ENCODE measurements around the gene ANAPC15.

The ANAPC15 gene

DNA sequence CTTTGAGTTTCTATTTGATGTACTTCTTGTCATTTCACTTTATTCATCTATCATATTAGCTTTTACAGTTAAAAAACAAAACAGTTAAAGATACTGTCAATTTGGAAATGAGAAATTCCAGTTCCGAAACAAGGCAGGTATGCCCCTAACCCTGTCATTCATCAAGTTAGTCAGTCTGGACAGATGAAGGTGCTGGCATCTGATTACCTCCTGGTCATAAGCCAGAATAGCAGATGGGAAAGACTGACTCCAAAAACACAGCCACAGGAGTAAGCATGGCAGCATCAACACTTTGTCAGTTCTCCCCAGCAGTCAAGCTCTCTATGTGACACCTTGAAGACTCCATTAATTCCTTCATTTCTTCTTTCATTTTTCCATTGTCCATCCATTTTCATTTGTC lies 27.5 kb downstream of the ANAPC15 start:
- no peak for DNase-seq

DNA sequence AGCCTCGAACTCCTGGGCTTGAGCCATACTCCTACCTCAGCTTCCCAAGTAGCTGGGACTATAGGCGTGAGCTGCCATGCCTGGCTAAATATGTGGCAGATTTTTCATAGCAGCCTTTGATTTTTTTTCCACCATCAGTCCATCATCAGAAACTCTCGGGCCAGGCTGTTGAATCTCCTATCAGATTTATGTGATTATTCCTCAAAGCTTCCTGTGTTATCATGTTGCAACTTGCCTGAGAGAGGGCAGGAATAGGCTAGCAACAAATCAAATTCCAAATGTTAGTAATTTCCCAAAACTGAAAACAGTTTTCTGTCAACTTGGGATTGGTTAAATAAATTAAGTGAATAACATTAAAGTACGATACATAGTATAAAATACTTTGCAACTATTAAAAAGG lies 28.4 kb downstream of the ANAPC15 start:
- no peak for DNase-seq

DNA sequence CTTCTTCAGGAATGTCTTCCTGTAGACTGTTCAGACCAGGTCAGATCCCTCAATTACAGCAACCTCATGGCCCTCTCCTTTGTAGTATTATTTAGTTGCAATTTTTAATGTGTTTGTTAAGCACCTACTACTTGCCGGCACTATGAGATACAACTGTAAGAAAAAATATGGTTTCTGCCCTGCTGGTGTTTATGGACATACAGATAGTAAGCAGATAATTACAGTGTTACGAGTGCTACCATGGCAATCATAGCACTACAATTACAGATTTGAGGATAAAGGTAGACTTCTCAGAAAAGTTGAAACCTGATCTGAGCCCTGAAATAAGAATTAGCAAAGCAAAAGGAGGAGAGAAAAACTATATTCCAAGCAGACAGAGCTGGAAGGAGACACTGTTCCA lies 29.1 kb downstream of the ANAPC15 start:
- DNase-seq: no peak

DNA sequence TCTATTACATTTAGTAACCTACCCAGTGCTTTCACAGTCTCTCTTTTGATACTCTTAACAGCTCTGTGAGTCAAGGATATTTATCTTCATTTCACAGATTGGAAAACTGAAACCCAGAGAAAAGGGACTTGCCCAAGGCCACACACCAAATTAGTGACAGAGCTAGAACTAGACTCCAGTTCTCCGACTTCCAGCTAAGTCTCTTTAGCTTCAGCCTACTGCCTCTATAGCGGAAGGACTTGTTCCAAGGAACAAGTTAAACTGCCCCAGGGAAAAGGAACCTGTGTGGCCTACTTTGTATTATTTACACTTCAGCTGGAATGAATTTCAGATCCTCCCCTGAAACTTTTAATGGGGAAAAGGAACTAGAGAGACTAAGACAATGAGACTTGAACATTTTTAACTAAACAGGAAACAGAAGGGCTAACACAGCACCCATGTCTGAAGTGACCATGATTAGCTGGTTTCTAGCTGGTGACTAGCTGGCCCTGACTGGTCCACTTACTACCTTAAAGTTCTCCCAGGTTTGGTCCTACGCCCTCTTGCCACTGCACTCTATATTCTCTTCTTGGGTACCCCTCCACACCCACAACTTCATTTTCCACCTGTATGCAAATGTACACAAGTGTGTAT lies 30.6 kb downstream of the ANAPC15 start:
- DNase-seq: no peak

DNA sequence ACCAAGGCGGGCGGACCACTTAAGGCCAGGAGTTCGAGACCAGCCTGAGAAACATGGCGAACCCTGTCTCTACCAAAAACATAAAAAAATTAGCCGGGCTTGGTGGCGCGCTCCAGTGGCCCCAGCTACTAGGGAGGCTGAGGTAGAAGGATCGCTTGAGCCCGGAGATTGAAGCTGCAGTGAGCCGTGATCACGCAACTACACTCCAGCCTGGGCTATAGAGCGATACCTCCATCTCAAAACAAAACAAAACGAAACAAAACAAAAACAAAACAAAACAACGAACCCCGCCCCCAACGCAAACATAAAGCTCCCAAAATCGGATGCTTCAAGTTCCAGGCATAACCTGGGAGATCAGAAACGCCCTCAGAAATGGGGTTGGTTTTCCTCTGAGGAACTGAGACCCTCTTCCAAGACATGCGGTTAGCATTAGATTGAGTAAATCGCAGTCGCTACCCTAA lies 31.3 kb downstream of the ANAPC15 start:
- DNase-seq: no peak

DNA sequence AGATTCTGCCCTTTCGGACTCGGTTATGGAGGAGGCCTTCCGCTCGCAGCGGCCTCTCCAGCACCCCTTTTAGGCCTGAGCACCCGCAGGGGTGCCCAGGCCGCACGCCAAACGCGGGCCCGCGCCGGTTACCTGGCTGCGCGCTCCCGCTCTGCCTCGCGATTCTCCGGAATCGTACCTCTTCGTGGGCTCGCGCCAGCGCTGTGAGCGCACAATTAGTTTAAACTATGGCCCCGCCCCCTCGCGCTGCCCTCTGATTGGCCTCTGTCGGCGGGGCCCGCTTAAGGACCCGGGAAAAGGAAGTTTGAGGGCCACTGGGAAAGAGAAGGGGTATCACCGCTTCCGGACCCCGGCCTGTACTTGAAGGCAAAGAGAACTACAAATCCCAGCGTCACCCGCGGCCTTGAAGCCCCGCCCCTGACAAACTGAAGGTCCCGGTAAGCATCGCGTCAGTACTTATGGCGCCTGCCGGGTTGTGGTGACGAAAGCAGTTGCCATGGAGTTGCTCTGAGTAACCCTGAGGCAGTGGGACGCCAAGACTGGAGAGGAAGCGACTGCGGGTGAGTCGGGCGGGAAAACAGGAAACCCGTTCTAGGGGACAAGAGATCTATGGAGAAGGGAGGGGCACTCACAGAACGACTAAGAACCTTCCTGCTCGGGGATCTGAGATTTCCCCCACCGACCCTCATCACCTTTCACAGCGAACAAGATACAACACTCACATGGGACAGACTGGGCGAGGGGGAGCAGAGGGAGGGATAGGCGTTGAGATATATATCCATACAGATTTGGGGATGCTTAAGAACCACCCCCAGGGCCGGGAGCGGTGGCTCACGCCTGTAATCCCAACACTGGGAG lies 31.9 kb downstream of the ANAPC15 start, which contains the start of the genes LRRC51 and NUMA1:
LRRC51 (plus strand) TSS at position 525 of the 858 bp plus-strand sequence. CDS start 8,234 bp downstream, outside the sequence.
NUMA1 (minus strand) TSS at position 217 of the 858 bp plus-strand sequence. CDS start 44,599 bp downstream, outside the sequence.
- DNase-seq: peak; percentile 100

DNA sequence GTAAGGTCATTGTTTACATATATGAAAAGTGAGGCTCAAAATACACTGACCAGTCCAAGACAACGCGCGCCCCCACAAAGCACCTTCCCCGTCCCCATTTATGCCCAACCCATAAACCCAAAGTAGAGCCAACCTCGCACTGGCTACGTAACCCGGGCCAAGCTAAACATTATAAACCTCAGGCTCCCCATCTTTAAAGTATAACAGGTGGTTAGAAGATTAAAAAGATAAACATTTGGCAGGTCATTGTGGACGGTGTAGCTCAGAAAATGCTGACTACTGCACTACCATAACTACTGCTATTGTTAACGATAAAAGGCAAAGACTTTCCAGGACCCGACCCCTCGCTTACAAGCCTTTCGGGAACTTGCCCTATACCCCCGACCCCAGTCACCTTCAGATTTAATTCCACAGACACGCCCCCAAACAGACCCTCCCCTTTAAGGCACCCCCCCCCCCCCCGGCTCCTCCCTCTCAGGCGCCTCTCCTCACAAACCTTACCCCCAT lies 32.6 kb downstream of the ANAPC15 start:
- no peak for DNase-seq

DNA sequence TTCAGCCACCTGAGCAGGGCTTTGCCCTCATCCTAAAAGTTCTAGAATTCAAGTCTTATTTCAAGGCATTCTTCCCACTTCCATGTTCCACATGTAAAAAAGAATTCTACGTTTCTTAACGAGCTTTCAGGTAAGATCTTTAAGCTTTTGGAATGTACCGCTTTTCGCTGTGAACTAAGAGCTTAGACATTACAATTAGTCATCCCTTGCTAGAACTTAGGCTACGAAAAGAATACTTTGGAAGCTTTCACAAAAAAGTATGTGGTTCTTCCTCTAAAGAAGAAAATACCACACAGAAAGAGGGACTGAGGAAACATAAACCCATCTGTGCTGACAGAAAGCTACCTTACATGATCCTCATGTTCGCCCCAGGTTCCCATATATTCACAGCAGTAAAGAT lies 34.0 kb downstream of the ANAPC15 start:
- DNase-seq: no peak

DNA sequence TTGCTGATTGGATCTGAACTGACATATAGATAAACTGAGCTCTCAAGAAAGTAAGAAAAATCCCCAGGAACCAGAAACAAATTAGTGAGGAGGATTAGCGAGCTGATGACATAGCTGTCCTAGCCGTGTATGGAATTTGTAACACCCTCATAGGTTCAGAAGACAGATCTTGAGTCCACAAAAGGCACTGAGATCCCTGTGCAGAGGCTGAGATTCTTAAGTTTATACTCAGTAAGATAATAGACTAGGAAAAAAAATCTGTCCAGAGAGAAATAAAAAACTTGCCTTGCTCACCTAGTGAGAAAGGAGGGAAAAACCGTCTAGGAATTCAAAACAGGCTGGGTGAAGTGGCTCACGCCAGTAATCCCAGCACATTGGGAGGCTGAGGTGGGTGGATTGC lies 36.7 kb downstream of the ANAPC15 start:
- no peak for DNase-seq

DNA sequence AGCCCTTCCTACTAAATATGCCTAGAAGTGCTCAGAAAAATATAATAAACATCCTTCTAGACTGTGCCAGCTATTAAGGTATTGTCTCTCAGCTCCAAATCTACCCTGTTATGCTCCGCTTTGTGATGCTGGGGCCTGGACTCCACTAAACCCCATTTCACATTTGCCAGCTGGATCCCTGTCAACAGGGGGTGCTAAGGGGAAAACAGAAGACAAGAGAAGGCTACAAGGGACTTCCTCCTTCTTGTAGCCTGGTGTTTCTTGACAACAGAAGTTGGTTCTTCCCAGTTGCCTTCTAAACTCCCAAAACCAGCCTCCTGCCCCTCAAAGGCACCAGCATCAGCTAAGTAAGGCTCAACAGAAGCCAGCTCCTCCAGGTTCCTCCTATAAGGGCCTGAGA lies 37.4 kb downstream of the ANAPC15 start:
- DNase-seq: peak; percentile 16

DNA sequence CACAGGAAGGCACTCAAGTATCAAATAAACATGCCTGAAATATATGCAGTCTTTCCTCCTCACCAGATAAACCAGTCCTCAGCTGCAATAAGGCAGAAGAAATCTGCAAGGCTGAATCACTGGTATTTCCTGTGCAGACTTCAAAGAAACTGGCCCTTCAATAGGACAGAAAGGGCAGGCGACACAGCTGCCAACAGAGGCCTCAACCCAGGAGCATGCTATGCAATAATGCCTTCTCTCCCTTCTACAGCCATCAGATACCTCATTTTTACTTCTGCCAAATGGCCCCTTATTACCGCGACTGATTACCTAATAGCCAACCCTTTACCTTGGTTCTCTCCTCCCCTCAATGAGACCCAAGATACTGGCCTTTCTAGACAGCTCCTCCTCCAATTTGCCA lies 40.1 kb downstream of the ANAPC15 start:
- DNase-seq: peak; percentile 89

DNA sequence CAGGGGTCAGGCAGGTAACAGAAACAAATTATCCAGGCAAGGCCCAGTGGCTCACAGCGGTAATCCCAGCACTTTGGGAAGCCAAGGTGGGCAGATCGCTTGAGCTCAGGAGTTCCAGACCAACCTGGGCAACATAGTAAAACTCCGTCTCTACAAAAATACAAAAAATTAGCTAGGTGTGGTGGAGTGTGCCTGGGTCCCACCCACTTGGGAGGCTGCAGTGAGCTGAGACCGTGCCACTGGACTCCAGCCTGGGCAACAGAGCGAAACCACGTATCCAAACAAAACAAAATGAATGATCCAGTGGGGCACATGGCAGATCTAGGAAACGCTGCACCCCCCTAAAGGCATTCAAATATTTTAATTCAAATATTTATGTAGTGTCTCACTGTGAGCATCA lies 42.0 kb downstream of the ANAPC15 start:
- DNase-seq: no peak

DNA sequence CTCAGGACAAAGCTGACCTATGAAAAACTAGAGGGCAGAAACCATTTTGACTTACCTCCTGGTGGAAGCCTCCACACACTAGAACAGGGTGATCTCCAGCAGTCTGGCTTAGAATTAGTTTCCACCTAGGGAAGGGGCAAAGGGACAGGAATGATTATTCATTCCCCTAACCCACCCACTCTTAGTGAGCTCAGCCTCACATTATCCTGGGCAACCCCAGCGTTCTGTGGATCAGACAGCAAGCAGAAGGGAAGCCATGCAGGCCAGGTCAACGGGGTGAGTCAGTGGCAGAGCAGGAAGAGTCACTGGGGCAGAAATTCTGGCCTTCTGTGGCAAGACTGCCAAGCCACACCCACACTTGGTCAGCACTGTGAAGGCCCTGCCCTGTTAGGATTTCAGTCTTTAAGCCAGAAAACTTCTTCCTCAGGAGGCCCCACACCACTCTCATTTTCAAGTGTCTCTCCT lies 42.7 kb downstream of the ANAPC15 start:
- peak; percentile 80 for DNase-seq

DNA sequence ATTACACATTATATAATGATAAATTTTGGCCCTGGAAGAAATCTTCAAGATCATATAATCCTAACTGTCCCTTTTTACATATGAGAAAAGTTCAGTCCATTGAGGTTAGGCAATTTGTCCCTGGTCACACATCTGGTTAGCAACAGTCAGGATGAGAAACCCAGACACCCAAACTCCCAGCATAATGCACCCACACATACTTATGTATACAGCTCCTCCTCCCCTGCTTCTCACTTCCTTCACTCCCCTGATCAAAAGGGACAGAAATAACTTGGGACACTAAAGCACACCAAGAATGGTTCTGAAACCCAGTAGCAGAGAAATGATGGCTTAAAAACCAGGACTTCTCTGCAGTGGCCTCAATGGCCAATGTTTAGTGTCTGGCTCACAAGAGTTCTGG lies 43.3 kb downstream of the ANAPC15 start:
- no peak for DNase-seq

DNA sequence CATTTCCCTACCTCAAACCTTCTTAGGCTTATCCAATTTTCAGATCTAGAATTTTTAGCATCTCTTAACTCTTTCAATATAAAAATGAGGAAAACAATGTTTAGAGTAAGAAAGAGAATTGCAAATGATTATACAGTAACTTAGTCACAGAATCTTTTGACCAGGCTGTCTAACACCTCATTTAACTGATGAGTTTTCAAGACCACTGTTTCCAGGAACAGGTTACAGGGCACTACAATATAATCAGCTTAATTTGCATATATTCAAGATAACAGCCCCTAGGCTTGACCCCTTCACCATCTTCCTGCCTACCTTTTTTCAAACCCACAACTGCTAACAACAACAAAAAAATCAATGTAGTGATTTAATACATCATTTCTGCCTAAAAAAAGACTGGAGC lies 44.8 kb downstream of the ANAPC15 start:
- DNase-seq: no peak

DNA sequence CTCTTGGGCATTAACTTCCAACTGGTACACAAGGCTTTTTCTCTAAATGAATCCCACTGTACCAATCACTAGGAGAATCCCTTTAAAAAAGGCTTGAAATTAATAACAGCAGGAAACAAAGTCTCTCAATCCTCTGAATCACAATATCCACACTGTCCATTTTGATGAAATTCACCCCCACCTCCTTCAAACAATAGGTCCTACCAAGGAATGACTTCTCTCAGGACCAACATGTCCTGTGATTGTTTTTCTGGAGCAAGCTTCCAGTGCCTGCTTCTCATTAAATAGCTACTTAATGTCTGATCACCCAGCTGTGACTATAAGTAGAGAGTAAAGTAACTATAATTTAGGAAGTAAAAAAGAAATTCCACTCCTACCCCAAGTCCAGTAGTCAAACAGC lies 45.2 kb downstream of the ANAPC15 start:
- no peak for DNase-seq

DNA sequence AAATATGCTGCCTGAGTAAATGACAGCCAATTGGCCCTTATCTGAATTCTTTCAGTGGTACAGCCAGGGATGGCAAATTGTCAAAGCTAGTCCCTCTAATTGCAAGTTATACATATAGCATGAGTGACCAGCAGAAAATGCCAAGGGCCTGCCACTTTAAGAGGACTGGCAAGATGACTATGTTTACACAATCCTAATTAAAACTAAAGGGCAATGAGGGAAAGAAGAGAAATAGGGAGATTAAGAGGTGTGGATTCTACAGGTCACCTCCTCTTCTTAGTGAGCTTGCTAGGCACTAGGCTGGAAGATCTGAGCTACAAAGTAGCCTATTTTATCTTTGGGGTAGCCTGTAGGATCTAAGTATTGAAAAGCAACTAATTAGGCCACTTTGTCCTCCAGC lies 45.6 kb downstream of the ANAPC15 start:
- DNase-seq: no peak

DNA sequence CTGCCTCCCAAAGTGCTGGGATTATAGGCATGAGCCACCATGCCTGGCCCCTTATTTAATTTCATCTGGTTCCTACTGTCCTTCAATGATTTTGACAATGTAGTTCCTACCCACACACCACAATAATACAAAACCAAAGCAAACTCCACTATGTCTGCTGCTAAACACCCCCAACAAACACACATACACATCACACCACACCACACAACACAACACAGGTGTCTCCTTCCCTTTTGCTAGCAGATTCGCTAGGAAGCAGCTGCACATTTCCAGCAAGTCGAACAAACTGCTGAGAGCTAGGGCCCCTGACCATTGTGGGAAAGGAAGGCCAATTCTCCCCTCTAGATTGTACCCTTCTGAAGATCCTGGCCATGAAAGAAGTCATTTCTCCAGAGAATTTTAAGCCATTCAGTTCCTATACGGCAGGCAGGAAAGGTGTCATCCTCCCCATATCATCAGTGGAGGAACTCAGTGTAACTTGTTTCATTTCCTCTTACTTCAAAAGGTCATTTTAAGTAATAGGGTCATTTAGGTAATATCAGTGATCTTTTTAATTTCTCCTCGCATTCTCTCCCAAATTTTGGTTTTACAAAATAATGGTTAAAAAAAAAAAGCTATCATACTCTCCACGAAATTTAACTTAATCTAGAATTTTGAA lies 50.6 kb downstream of the ANAPC15 start:
- no peak for DNase-seq
